Endothelial cell of umbilical vein (primary cell): ENCODE results near the gene CA11. TPM values are rescaled to one million over a fixed set of nuclear protein-coding genes. Genes with fewer than 3 reads are reported as not detected.

Experiments
- BruUV-seq: library from RNA; stranded (reverse); fragments of 400-500 nt; replicated peaks from 2 replicates; lab custom pipeline; 2021; lab: Mats Ljungman, UMichigan
- CTCF ChIA-PET: fragments of 300-600, 350-600 bp; sonication (Branson Sonifier 250); formaldehyde crosslinking; loops from one replicate; lab custom pipeline; 2021; ENCODE audit warnings: antibody characterized with exemption, inconsistent platforms; lab: Charles Lee
- POLR2A ChIA-PET: fragments of 300-600, 350-600 bp; sonication (Branson Sonifier 250); formaldehyde crosslinking; loops from one replicate; lab custom pipeline; 2021; ENCODE audit warnings: antibody characterized with exemption, inconsistent platforms; lab: Charles Lee
- DNase-seq: peaks from one replicate; pipeline ENCODE4 v3.0.0-alpha.2; 2011; ENCODE audit warnings: low read depth, low spot score
- FAIRE-seq: peaks from 2 replicates; lab custom pipeline; 2011; peaks lifted over from hg19 to GRCh38; lab: Jason Lieb, UNC
- H2AFZ ChIP-seq: 2 replicates; pipeline ENCODE4 v1.6.0; 2012; ENCODE audit warnings: low read depth, low read length, control low read depth, inconsistent platforms
- H3K27ac ChIP-seq: 2 replicates; pipeline ENCODE4 v1.5.1; 2011; ENCODE audit warnings: low read depth, mild to moderate bottlenecking, control low read depth, low read length, moderate library complexity; ENCODE audit not compliant: insufficient read depth
- H3K27me3 ChIP-seq, 2 experiments: 2 replicates each; pipeline versions ENCODE4 v1.6.0 to v1.6.1; 2011; ENCODE audit warnings: low read length in 2 of 2, mixed read lengths in 1 of 2; ENCODE audit not compliant: control insufficient read depth in 2 of 2, insufficient read depth in 2 of 2
- H3K36me3 ChIP-seq, 2 experiments: 2 replicates in 1 of 2; 3 replicates in 1 of 2; pipeline ENCODE4 v1.5.1; 2011; ENCODE audit warnings: low read length in 2 of 2, mild to moderate bottlenecking in 1 of 2, moderate library complexity in 1 of 2; ENCODE audit not compliant: control insufficient read depth in 2 of 2, insufficient read depth in 2 of 2; ENCODE audit errors: extremely low read depth in 1 of 2
- H3K4me1 ChIP-seq: 3 replicates; pipeline ENCODE4 v1.5.1; 2011; ENCODE audit warnings: mild to moderate bottlenecking, low read length; ENCODE audit not compliant: control insufficient read depth, insufficient read depth; ENCODE audit errors: extremely low read depth
- H3K4me2 ChIP-seq: 2 replicates; pipeline ENCODE4 v1.6.1; 2011; ENCODE audit warnings: low read length, control low read depth, mixed read lengths; ENCODE audit not compliant: insufficient read depth
- H3K4me3 ChIP-seq, 3 experiments: fragments of 200-600 bp in 1 of 3; sonication (generic), shearing (Covaris generic) in 1 of 3; replicated peaks in 1 of 3; 2 replicates each; pipeline ENCODE4 v1.5.1; 2011 to 2016; ENCODE audit warnings: control low read depth in 3 of 3, low read length in 3 of 3, mild to moderate bottlenecking in 2 of 3, inconsistent platforms in 1 of 3, low read depth in 1 of 3, moderate library complexity in 1 of 3; ENCODE audit not compliant: insufficient read depth in 1 of 3
- H3K79me2 ChIP-seq: 2 replicates; pipeline ENCODE4 v1.6.0; 2012; ENCODE audit warnings: low read length, inconsistent platforms; ENCODE audit not compliant: control insufficient read depth, insufficient read depth
- H3K9ac ChIP-seq: replicated peaks from 2 replicates; pipeline ENCODE3; 2011; ENCODE audit warnings: low read length, control low read depth; ENCODE audit not compliant: insufficient read depth; ENCODE audit errors: extremely low read depth
- H3K9me1 ChIP-seq: replicated peaks from 3 replicates; pipeline ENCODE4 v1.6.0; 2011; ENCODE audit warnings: mild to moderate bottlenecking, low read length; ENCODE audit not compliant: control insufficient read depth, insufficient read depth; ENCODE audit errors: extremely low read depth
- H3K9me3 ChIP-seq: replicated peaks from 2 replicates; pipeline ENCODE4 v1.5.1; 2012; ENCODE audit warnings: low read length, inconsistent platforms; ENCODE audit not compliant: control insufficient read depth, insufficient read depth
- H4K20me1 ChIP-seq: replicated peaks from 2 replicates; pipeline ENCODE3; 2011; ENCODE audit warnings: mild to moderate bottlenecking, low read length; ENCODE audit not compliant: control insufficient read depth, insufficient read depth; ENCODE audit errors: extremely low read depth
- EZH2 ChIP-seq: IDR thresholded peaks from 2 replicates; pipeline ENCODE4 v1.6.1; 2012; ENCODE audit warnings: borderline replicate concordance, low read depth, mild to moderate bottlenecking, moderate library complexity, low read length, inconsistent platforms; ENCODE audit not compliant: severe bottlenecking
- FOS ChIP-seq: IDR thresholded peaks from 2 replicates; pipeline ENCODE4 v1.6.1; 2011; ENCODE audit warnings: mild to moderate bottlenecking, low read length, moderate library complexity, borderline replicate concordance; ENCODE audit not compliant: insufficient read depth
- GATA2 ChIP-seq: IDR thresholded peaks from 2 replicates; pipeline ENCODE4 v1.7.0; 2011; ENCODE audit warnings: low read depth, mild to moderate bottlenecking, moderate library complexity, mixed read lengths, low read length; ENCODE audit not compliant: insufficient read length, insufficient read depth
- JUN ChIP-seq: IDR thresholded peaks from 2 replicates; pipeline ENCODE4 v1.6.1; 2011; ENCODE audit warnings: borderline replicate concordance, low read depth; ENCODE audit not compliant: insufficient read length, insufficient read depth
- MAX ChIP-seq: IDR thresholded peaks from 2 replicates; pipeline ENCODE4 v1.6.1; 2011; ENCODE audit not compliant: insufficient read depth, insufficient read length
- MYC ChIP-seq: IDR thresholded peaks from one replicate; pipeline ENCODE4 v1.6.1; 2011; ENCODE audit warnings: mild to moderate bottlenecking, low read depth, low read length
- POLR2A ChIP-seq: IDR thresholded peaks from 2 replicates; pipeline ENCODE4 v1.6.1; 2012; ENCODE audit warnings: low read depth, mild to moderate bottlenecking, control low read depth, low read length
- POLR2AphosphoS5 ChIP-seq: IDR thresholded peaks from 2 replicates; pipeline ENCODE4 v1.6.1; 2012; ENCODE audit warnings: low read depth, mild to moderate bottlenecking, control low read depth, low read length, moderate library complexity; ENCODE audit not compliant: insufficient read depth
- dilution Hi-C: fragments of 300-500 bp; cut with MboI; formaldehyde crosslinking; loops from one replicate; pipeline ENCODE4 v1.15.0; 2019; ENCODE audit warnings: low sequenced_read_pairs; ENCODE audit not compliant: extremely low pct_ligation_motif_present
- intact Hi-C: fragments of 100-400 bp; cut with micrococcal nuclease; formaldehyde crosslinking; loops from one replicate; pipeline ENCODE4 v1.10.0; 2022
- polyA plus RNA-seq, 4 experiments: library from polyadenylated mRNA; depleted of rRNA in 3 of 4; stranded (reverse) in 3 of 4; unstranded in 1 of 4; fragments of >200 nt; gene quantifications; 2 replicates each; pipeline versions ENCODE4 v1.2.1 to v1.2.3, GENCODE V29; 2011 to 2012; ENCODE audit warnings: missing spikeins in 1 of 4
- total RNA-seq: library from RNA; stranded (reverse); gene quantifications from 2 replicates; pipeline ENCODE4 v1.2.3, GENCODE V29; 2021
- TF ChIP-seq, protein P1 (sequence below), 2 donors: IDR thresholded peaks; 1 replicate in 1 of 2; 2 replicates in 1 of 2; pipeline ENCODE4 v1.5.1; 2011; ENCODE audit warnings: low read length in 2 of 2, mild to moderate bottlenecking in 2 of 2, moderate library complexity in 2 of 2, control low read depth in 1 of 2, inconsistent platforms in 1 of 2, low read depth in 1 of 2; ENCODE audit not compliant: insufficient read depth in 1 of 2; ENCODE audit errors: extremely low read depth in 1 of 2

The CA11 gene
- total and polyA plus RNA-seq, 2 donors (not counting 3 experiments of a cell fraction or from before 2014, with no cell fraction given) = 2.8 to 4.7 TPM

DNA sequence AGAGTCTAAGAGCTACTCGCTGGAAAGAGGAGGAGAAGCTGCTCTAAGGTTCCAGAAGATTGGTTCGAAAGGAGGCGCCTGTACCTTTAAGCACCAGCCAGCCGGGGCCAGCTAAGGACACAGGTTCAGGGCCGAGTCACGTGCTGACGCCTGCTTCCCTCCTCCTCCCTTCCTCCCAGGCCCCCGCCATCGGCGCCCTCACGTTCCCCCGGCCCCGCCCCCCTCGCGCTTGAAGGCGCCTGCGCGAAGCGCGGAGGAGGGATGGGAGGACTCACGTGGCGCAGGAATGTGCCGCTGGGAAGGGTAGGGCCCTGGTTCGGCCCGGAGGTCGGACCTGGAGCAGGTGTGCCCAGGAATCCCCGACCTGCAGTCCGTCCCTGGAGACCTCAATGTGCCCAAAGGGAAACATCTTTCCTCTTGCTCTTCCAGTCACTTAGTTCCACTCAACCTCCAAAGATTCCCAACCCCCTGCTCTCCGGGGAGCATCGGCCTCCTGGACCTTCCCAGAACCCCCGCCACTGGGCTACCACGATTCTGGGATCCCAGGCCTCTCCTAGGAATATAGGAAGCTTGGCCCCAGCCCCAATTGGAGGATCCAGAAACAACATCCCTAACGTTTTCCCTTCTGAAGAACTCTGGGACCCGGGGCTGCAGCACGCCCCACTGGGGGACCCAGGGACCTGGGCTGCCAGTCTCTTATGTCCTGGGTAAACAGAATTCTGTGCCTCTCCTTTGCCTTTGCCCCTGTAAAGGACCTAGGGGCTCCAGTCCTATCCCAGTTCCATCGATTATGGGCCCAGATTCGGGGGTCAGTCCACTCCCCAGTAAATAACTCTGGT is 11.3 kb downstream of the CA11 start:
- FAIRE-seq = peak; percentile 98
- Histone ChIP-seq H3K36me3 (no peaks in the 10 kb centered on the region), H3K9ac (no peak overlapping the region), H2AFZ (peak overlapping the region; percentile 36), H3K9me3 (no peaks in the 10 kb centered on the region), H3K27ac (no peak overlapping the region), H3K4me3 (no peak overlapping the region), H3K9me1 (no peaks in the 10 kb centered on the region), H3K27me3 (peaks cover 3 to 11% of the 10 kb centered on the region in 2 experiments), H3K4me2 (peak overlapping the region; percentile 26), H3K79me2 (no peaks in the 10 kb centered on the region), H3K4me1 (peaks cover 39% of the 10 kb centered on the region), H4K20me1 (no peaks in the 10 kb centered on the region)
- ChIA-PET CTCF (interaction anchor here (1.0 kb wide), 1 partner anchor 11 kb away, joined by 3 read pairs; the partner anchor contains the start of gene CA11), POLR2A (interaction anchor here (0.9 kb wide), 1 partner anchor 16 kb away, joined by 4 read pairs; the partner anchor contains the start of genes RPL18 and SPHK2)
- dilution Hi-C loops (no loop called here), intact Hi-C loops (loop anchor here (5.0 to 10.0 kb wide), 2 partner anchors 338 to 360 kb away; partner anchors contain the start of genes GYS1 and RUVBL2)
- DNase-seq = peak; percentile 92
- no peak for TF ChIP-seq GATA2
- TF ChIP-seq, protein P1, sequence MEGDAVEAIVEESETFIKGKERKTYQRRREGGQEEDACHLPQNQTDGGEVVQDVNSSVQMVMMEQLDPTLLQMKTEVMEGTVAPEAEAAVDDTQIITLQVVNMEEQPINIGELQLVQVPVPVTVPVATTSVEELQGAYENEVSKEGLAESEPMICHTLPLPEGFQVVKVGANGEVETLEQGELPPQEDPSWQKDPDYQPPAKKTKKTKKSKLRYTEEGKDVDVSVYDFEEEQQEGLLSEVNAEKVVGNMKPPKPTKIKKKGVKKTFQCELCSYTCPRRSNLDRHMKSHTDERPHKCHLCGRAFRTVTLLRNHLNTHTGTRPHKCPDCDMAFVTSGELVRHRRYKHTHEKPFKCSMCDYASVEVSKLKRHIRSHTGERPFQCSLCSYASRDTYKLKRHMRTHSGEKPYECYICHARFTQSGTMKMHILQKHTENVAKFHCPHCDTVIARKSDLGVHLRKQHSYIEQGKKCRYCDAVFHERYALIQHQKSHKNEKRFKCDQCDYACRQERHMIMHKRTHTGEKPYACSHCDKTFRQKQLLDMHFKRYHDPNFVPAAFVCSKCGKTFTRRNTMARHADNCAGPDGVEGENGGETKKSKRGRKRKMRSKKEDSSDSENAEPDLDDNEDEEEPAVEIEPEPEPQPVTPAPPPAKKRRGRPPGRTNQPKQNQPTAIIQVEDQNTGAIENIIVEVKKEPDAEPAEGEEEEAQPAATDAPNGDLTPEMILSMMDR (IDR thresholded peaks at IDR 0.05; ENCODE audit: extremely low read depth in 1 of 2, insufficient read depth in 1 of 2, low read depth in 1 of 2, low read length in 2 of 2) = no peak
- TF ChIP-seq FOS = no peak
- no peak for TF ChIP-seq EZH2
- TF ChIP-seq MYC = no peak
- peak; percentile 26 for TF ChIP-seq POLR2A
- peak; percentile 27 for TF ChIP-seq POLR2AphosphoS5
- TF ChIP-seq JUN = no peak
- peak; percentile 93 for TF ChIP-seq MAX
- BruUV-seq = no TSS peak
